ENCODE measurements around the gene IKBKG. TPM values are rescaled to one million over a fixed set of nuclear protein-coding genes. Genes with fewer than 3 reads are reported as not detected.

The IKBKG gene
- total RNA-seq, 1 donor from 2014 or later, result 14.8 TPM

DNA sequence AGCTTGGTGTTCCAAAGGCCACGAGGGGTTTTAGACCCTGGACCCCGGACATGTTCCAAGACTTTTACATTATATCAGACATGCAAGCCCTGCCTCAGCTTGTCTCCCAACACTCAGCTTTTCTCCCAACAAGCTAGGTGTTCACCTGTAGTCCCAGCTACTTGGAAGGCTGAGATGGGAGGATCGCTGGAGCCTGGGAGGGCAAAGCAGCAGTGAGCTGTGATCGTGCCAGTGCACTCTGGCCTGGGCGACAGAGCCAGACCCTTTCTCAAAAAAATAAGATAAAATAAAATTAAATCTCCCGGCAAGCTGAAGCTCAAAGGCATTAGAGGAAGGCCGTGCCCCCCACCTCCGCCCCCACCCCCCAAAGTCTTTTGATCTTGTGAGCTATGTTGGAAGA, 51.2 kb downstream of the IKBKG start:
- no peak for DNase-seq
- Histone ChIP-seq H3K36me3 (no peaks in the 10 kb centered on the region), H3K9me3 (replicated peaks) (no peaks in the 10 kb centered on the region), H3K27ac (replicated peaks) (no peak overlapping the region), H3K4me1 (no peaks in the 10 kb centered on the region), H3K4me3 (no peak overlapping the region), H3K27me3 (ENCODE audit: low read depth) (no peaks in the 10 kb centered on the region)
- intact Hi-C loops (cut with micrococcal nuclease), result no loop called here
- TF ChIP-seq, protein P1, sequence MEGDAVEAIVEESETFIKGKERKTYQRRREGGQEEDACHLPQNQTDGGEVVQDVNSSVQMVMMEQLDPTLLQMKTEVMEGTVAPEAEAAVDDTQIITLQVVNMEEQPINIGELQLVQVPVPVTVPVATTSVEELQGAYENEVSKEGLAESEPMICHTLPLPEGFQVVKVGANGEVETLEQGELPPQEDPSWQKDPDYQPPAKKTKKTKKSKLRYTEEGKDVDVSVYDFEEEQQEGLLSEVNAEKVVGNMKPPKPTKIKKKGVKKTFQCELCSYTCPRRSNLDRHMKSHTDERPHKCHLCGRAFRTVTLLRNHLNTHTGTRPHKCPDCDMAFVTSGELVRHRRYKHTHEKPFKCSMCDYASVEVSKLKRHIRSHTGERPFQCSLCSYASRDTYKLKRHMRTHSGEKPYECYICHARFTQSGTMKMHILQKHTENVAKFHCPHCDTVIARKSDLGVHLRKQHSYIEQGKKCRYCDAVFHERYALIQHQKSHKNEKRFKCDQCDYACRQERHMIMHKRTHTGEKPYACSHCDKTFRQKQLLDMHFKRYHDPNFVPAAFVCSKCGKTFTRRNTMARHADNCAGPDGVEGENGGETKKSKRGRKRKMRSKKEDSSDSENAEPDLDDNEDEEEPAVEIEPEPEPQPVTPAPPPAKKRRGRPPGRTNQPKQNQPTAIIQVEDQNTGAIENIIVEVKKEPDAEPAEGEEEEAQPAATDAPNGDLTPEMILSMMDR (IDR thresholded peaks at IDR 0.05; ENCODE audit: borderline replicate concordance), result no peak

DNA sequence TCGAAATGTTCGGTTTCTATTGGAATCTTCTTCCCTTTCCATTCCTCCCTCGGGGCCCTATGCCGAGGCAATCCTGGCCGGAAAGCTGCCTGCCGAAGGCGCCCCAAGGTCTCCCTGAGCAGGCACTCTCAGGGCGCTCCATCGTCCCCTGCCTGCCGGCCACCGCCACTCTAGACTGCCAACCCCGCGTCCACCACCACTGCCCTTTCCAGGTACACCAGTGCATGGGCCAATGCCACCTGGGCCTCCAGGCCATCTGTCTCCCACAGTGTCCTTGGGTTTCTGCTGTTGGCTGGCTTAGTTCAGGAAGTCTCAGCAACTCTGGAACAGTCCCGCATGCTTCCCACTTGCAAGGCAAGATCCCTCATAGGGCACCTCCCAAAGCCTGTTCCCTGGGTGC, 52.1 kb downstream of the IKBKG start:
- DNase-seq, result no peak
- Histone ChIP-seq H3K9me3 (replicated peaks) (no peaks in the 10 kb centered on the region), H3K4me1 (no peaks in the 10 kb centered on the region), H3K4me3 (no peak overlapping the region), H3K36me3 (no peaks in the 10 kb centered on the region), H3K27me3 (ENCODE audit: low read depth) (no peaks in the 10 kb centered on the region), H3K27ac (replicated peaks) (no peak overlapping the region)
- intact Hi-C loops (cut with micrococcal nuclease), result no loop called here
- TF ChIP-seq, protein P1 (IDR thresholded peaks at IDR 0.05; ENCODE audit: borderline replicate concordance), result no peak

DNA sequence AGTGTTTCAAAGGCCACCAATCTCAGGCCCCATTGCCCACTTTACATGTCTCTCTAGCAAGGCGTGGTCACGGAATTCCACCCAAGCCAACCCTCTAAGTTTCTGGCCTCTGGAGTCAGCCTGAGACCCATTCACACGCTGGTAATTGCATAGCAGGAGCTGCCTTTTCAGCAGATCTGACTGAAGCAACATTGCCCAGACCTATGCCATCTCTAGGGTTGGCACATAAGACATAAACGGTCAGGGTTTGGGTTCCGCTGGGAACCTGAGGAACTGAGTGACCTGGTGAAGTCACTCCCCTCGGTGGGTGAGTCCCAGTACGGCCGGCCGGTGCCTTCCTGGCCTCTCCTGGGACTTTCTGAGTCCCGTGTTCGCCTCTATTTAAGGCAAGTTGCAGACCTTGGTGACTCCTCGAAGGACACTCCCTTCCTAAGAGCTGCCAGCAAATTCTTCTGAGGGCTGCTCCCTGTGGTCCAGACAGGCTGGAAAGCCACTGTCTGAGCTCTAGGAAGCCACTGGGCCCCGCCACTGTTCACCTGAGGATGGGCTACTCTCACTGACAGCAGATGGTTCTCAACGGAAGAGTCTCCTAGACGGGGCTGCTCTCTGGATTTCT, 53.4 kb downstream of the IKBKG start:
- DNase-seq, result no peak
- Histone ChIP-seq H3K4me3 (no peak overlapping the region), H3K27me3 (ENCODE audit: low read depth) (no peaks in the 10 kb centered on the region), H3K27ac (replicated peaks) (no peak overlapping the region), H3K4me1 (no peaks in the 10 kb centered on the region), H3K36me3 (no peaks in the 10 kb centered on the region), H3K9me3 (replicated peaks) (no peaks in the 10 kb centered on the region)
- TF ChIP-seq, protein P1 (IDR thresholded peaks at IDR 0.05; ENCODE audit: borderline replicate concordance), result no peak
- intact Hi-C loops (cut with micrococcal nuclease), result no loop called here

DNA sequence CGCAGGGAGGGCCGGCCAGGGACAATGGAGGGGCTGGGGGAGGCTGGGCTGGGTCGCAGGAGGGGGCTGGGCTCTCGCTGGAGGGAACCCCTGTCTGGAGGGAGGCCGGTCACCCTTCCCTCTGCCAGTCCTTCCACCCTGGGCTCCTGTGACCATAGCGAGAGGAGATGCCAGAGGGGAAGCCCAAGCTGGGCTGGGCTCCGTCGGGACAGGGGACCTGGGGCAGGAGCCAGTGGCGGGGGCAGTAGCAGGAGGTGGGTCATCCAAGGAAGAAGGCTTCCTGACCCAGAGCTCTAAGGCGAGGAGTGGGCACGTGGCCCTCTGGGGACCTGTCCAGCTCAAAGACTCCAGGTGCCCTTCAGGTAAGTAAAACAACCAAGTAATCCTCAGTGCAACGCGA, 54.8 kb downstream of the IKBKG start:
- no peak for DNase-seq
- intact Hi-C loops (cut with micrococcal nuclease), result no loop called here
- no peak overlapping the region for H3K27ac ChIP-seq (replicated peaks)
- H3K4me1 ChIP-seq, result no peaks in the 10 kb centered on the region
- TF ChIP-seq, protein P1 (IDR thresholded peaks at IDR 0.05; ENCODE audit: borderline replicate concordance), result no peak
- H3K27me3 ChIP-seq (ENCODE audit: low read depth), result no peaks in the 10 kb centered on the region
- no peak overlapping the region for H3K4me3 ChIP-seq
- H3K9me3 ChIP-seq (replicated peaks), result no peaks in the 10 kb centered on the region
- H3K36me3 ChIP-seq, result no peaks in the 10 kb centered on the region

DNA sequence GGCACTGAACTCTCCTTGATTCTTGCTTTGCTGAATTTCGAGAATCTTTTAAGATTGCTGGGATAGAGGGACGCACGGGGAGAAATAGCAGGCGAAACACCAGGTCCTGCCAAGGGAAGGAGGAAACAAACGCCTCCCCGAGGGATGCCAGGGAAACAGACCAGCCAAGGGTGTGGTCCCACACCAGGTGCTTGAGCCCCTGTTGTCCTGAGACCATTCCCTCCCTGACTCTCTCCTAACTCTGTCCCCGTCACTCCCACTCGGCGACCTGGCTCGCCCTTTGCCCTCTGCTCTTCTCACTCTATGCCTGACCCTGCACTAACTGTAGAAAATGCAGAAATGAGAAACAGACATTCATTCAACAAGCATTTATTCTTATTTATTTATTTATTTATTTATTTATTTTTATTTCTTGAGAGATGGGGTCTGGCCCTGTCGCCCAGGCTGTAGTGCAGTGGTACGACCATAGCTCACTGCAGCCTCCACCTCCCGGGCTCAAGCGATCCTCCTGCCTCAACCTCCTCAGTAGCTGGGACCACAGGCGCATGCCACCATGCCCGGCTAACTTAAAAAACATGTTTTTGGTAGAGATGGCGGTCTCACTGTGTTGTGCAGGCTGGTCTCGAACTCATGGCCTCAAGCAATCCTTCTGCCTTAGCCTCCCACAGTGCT, 55.5 kb downstream of the IKBKG start:
- TF ChIP-seq, protein P1 (IDR thresholded peaks at IDR 0.05; ENCODE audit: borderline replicate concordance), result no peak
- Histone ChIP-seq H3K4me1 (no peaks in the 10 kb centered on the region), H3K36me3 (no peaks in the 10 kb centered on the region), H3K27ac (replicated peaks) (no peak overlapping the region), H3K27me3 (ENCODE audit: low read depth) (no peaks in the 10 kb centered on the region), H3K9me3 (replicated peaks) (no peaks in the 10 kb centered on the region), H3K4me3 (no peak overlapping the region)
- intact Hi-C loops (cut with micrococcal nuclease), result no loop called here
- no peak for DNase-seq

All from left ventricle myocardium inferior (tissue), 1 donor.